Kidney epithelial cell (primary cell): ENCODE results near the gene ITGBL1. TPM values are rescaled to one million over a fixed set of nuclear protein-coding genes. Genes with fewer than 3 reads are reported as not detected.
A peak's percentile ranks its signal among the peaks of the same experiment; 100 is the strongest.

Experiments used
- DNase-seq: peaks from one replicate; pipeline ENCODE4 v3.0.0-alpha.2; 2010; ENCODE audit warnings: low read depth
- H3K27me3 ChIP-seq: 2 replicates; pipeline ENCODE4 v1.6.0; 2011; ENCODE audit warnings: low read length; ENCODE audit not compliant: control insufficient read depth, insufficient read depth
- H3K36me3 ChIP-seq: 2 replicates; pipeline ENCODE4 v1.5.1; 2011; ENCODE audit warnings: low read length; ENCODE audit not compliant: control insufficient read depth, insufficient read depth
- H3K4me3 ChIP-seq: 2 replicates; pipeline ENCODE4 v1.5.1; 2011; ENCODE audit warnings: low read depth, mild to moderate bottlenecking, control low read depth, low read length
- total RNA-seq: library from RNA; depleted of rRNA; stranded (reverse); fragments of >200 nt; gene quantifications from 2 replicates; pipeline ENCODE4 v1.2.3, GENCODE V29; 2015
- TF ChIP-seq, protein P1 (sequence below): IDR thresholded peaks from 2 replicates; pipeline ENCODE4 v1.5.1; 2011; ENCODE audit warnings: mild to moderate bottlenecking, moderate library complexity, low read length, control low read depth, inconsistent platforms; ENCODE audit not compliant: insufficient read depth, poor library complexity, severe bottlenecking

ITGBL1 gene
- total RNA-seq, 1 donor from 2014 or later = 0.21 TPM

DNA sequence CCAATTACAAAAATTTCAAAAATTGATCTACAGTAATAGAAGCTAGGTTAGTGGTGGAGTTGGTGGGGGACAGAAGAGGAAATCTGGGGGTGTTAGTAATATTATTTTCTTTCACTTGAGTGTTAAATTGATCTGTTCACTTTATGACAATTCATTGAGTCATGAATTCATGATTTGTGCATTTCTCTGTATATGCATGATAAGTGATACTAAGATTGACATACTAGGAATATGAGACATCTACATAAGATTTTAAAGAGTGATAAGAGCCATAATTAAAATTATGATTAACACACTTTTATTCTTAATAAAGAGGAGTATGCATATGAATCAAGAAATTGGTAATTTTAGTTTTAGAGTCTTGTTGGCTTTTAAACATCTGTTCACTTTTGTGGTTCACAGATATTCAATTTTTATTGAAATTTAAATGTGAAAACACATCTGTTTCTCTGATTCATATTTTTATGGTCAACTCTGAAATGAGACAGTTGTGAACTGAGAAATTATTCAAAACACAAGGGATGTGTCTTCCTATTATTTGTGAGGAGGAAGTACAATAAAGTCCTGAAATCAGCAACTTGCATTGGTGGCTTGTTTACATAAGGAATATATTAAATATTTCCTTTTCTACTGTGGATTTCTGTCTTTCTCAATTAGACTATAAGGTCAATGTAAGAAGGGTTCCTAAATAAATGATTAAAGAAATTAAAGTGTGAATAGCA is 196.5 kb downstream of the ITGBL1 start:
- Histone ChIP-seq H3K36me3 (no peaks in the 10 kb centered on the region), H3K4me3 (no peak overlapping the region), H3K27me3 (no peaks in the 10 kb centered on the region)
- TF ChIP-seq, protein P1, sequence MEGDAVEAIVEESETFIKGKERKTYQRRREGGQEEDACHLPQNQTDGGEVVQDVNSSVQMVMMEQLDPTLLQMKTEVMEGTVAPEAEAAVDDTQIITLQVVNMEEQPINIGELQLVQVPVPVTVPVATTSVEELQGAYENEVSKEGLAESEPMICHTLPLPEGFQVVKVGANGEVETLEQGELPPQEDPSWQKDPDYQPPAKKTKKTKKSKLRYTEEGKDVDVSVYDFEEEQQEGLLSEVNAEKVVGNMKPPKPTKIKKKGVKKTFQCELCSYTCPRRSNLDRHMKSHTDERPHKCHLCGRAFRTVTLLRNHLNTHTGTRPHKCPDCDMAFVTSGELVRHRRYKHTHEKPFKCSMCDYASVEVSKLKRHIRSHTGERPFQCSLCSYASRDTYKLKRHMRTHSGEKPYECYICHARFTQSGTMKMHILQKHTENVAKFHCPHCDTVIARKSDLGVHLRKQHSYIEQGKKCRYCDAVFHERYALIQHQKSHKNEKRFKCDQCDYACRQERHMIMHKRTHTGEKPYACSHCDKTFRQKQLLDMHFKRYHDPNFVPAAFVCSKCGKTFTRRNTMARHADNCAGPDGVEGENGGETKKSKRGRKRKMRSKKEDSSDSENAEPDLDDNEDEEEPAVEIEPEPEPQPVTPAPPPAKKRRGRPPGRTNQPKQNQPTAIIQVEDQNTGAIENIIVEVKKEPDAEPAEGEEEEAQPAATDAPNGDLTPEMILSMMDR = no peak
- no peak for DNase-seq

- TF ChIP-seq, protein P1 = no peak
- H3K36me3 ChIP-seq = no peaks in the 10 kb centered on the region
- H3K4me3 ChIP-seq = no peak overlapping the region
- H3K27me3 ChIP-seq = no peaks in the 10 kb centered on the region
- peak; percentile 79 for DNase-seq
Observed at GRCh38 chr13:101649488-101650126, 197.1 kb downstream of the ITGBL1 start.

- Histone ChIP-seq H3K27me3 (no peaks in the 10 kb centered on the region), H3K4me3 (no peak overlapping the region), H3K36me3 (no peaks in the 10 kb centered on the region)
- TF ChIP-seq, protein P1 = no peak
- no peak for DNase-seq
Observed at GRCh38 chr13:101654883-101655282, 202.4 kb downstream of the ITGBL1 start.

GRCh38 chr13:101655435-101655834 is 203.0 kb downstream of the ITGBL1 start:
- TF ChIP-seq, protein P1 = no peak
- Histone ChIP-seq H3K27me3 (no peaks in the 10 kb centered on the region), H3K36me3 (no peaks in the 10 kb centered on the region), H3K4me3 (no peak overlapping the region)
- no peak for DNase-seq

- Histone ChIP-seq H3K4me3 (no peak overlapping the region), H3K36me3 (no peaks in the 10 kb centered on the region), H3K27me3 (no peaks in the 10 kb centered on the region)
- TF ChIP-seq, protein P1 = no peak
- no peak for DNase-seq
Observed at GRCh38 chr13:101660711-101661110, 208.2 kb downstream of the ITGBL1 start.

- no peaks in the 10 kb centered on the region for H3K27me3 ChIP-seq
- no peak overlapping the region for H3K4me3 ChIP-seq
- TF ChIP-seq, protein P1 = no peak
- no peak for DNase-seq
- no peaks in the 10 kb centered on the region for H3K36me3 ChIP-seq
Observed at GRCh38 chr13:101661839-101662238, 209.4 kb downstream of the ITGBL1 start.
